ENCODE measurements around the gene ZNF587B. TPM values are rescaled to one million over a fixed set of nuclear protein-coding genes. Genes with fewer than 3 reads are reported as not detected.
"Not testable (repeated sequence)": the region's sequence is repeated elsewhere in the genome, so short reads cannot be mapped to it uniquely, and the experiment has no call there.

ZNF587B gene
- total RNA-seq, 1 donor: 24.2 TPM

DNA sequence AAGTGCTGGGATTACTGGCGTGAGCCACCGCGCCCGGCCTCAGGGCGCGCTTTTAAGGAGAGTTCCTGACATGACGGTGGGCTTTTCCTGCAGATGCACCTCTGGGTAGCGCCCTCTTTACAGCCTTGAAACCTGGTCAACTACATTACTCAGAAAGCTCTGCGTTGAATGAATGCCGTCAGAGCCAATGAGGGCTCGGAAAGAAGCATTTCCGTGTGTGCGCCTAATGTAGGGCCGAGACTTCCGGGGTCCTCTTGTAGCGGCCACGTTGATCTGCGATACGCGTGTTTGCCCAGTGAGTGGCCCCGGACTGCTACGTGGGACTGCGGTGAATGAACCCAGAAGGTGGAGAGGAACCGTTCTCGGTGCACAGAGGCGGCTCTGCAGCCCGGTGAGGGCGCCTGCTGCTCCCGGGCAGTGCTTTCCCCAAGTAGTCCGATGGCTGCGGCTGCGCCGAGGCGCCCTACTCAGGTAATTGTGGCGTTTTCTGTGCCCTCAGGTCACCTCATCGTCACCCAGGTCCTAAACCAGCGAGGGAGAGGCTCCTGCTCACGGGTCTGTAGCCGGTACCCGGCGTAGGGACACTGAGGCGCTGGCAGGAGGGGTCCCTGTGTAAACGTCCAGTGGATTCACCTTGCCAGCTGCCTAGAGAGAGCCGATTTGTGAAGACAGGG is 10.5 kb upstream of the ZNF587B start:
- Histone ChIP-seq H3K4me3 (ENCODE audit: insufficient read depth, low read length) (peak overlapping the region; percentile 99), H3K4me1 (ENCODE audit: insufficient read depth, low read length) (peaks cover 6% of the 10 kb centered on the region), H3K27ac (ENCODE audit: low read depth, low read length) (peak overlapping the region; percentile 94), H3K27me3 (ENCODE audit: insufficient read depth, low read length) (no peaks in the 10 kb centered on the region), H3K79me2 (ENCODE audit: insufficient read depth, low read length) (peaks cover 51% of the 10 kb centered on the region), H4K20me1 (ENCODE audit: insufficient read depth, low read length) (peaks cover 11% of the 10 kb centered on the region), H3K9me3 (ENCODE audit: low read depth, low read length) (no peaks in the 10 kb centered on the region), H3K4me2 (ENCODE audit: insufficient read depth, low read length) (peak overlapping the region; percentile 95), H3K36me3 (ENCODE audit: insufficient read depth, low read length) (peaks cover 4% of the 10 kb centered on the region), H2AFZ (ENCODE audit: low read length) (peak overlapping the region; percentile 78)
- peak; percentile 98 for DNase-seq (ENCODE audit: insufficient read length, low spot score, missing footprints)
- TF ChIP-seq, protein P1, sequence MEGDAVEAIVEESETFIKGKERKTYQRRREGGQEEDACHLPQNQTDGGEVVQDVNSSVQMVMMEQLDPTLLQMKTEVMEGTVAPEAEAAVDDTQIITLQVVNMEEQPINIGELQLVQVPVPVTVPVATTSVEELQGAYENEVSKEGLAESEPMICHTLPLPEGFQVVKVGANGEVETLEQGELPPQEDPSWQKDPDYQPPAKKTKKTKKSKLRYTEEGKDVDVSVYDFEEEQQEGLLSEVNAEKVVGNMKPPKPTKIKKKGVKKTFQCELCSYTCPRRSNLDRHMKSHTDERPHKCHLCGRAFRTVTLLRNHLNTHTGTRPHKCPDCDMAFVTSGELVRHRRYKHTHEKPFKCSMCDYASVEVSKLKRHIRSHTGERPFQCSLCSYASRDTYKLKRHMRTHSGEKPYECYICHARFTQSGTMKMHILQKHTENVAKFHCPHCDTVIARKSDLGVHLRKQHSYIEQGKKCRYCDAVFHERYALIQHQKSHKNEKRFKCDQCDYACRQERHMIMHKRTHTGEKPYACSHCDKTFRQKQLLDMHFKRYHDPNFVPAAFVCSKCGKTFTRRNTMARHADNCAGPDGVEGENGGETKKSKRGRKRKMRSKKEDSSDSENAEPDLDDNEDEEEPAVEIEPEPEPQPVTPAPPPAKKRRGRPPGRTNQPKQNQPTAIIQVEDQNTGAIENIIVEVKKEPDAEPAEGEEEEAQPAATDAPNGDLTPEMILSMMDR (IDR thresholded peaks at IDR 0.05; ENCODE audit: extremely low read depth, low read depth, low read length): no peak

DNA sequence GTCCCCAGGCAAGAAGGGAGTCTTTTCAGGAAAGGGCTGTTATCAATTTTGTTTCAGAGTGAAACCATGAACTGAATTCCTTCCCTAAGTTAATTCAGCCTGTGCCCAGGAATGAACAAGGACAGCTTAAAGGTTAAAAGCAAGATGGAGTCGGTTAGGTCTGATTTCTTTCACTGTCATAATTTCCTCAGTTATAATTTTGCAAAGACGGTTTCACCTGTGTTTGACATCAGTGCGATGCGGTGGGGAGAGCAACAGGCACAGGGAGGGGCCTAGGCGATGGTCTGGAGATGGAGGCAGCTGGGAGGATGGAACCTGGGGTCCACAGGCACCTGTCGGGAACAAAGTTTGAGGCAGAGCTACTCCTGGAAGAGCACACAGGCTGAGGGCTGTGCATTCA is 9.5 kb upstream of the ZNF587B start:
- Histone ChIP-seq H3K4me1 (ENCODE audit: insufficient read depth, low read length) (peaks cover 6% of the 10 kb centered on the region), H3K79me2 (ENCODE audit: insufficient read depth, low read length) (peaks cover 60% of the 10 kb centered on the region)

DNA sequence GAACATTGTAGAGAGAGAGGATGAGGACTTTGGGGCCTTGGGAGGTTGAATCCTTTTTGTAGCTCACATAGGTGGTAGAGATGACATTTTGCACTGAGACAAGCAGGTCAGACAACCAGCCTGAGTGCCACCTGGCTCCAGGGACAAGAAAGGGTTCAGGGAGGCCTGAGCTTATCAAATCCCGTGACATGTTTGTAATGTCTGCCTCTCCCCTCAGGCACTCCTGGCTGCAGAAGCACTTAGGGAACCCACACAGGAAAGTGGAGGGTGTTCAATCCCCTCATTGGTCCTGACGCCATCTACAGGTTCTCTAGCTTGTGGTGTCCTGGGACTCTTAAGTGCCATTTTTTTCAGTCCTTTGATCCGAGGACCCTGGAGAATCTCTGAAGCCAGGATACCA is 9.0 kb upstream of the ZNF587B start:
- not testable (repeated sequence) for H3K27ac ChIP-seq (ENCODE audit: low read depth, low read length); H3K4me1 ChIP-seq (ENCODE audit: insufficient read depth, low read length); H3K9me3 ChIP-seq (ENCODE audit: low read depth, low read length); H3K27me3 ChIP-seq (ENCODE audit: insufficient read depth, low read length); H2AFZ ChIP-seq (ENCODE audit: low read length); H3K36me3 ChIP-seq (ENCODE audit: insufficient read depth, low read length); DNase-seq (ENCODE audit: insufficient read length, low spot score, missing footprints)
- H3K4me3 ChIP-seq (ENCODE audit: insufficient read depth, low read length): peak overlapping the region; percentile 99
- peaks cover 65% of the 10 kb centered on the region for H3K79me2 ChIP-seq (ENCODE audit: insufficient read depth, low read length)
- H3K4me2 ChIP-seq (ENCODE audit: insufficient read depth, low read length): peak overlapping the region; percentile 95
- H4K20me1 ChIP-seq (ENCODE audit: insufficient read depth, low read length): peaks cover 18% of the 10 kb centered on the region

More for the DNA sequence above, 9.5 kb upstream of the ZNF587B start:
- DNase-seq (ENCODE audit: insufficient read length, low spot score, missing footprints): no peak
- Histone ChIP-seq H3K27ac (ENCODE audit: low read depth, low read length) (peak overlapping the region; percentile 94), H4K20me1 (ENCODE audit: insufficient read depth, low read length) (peaks cover 13% of the 10 kb centered on the region), H2AFZ (ENCODE audit: low read length) (no peak overlapping the region), H3K9me3 (ENCODE audit: low read depth, low read length) (no peaks in the 10 kb centered on the region), H3K27me3 (ENCODE audit: insufficient read depth, low read length) (no peaks in the 10 kb centered on the region), H3K36me3 (ENCODE audit: insufficient read depth, low read length) (peaks cover 4% of the 10 kb centered on the region), H3K4me3 (ENCODE audit: insufficient read depth, low read length) (peak overlapping the region; percentile 99), H3K4me2 (ENCODE audit: insufficient read depth, low read length) (peak overlapping the region; percentile 95)
- TF ChIP-seq, protein P1 (IDR thresholded peaks at IDR 0.05; ENCODE audit: extremely low read depth, low read depth, low read length): no peak

DNA sequence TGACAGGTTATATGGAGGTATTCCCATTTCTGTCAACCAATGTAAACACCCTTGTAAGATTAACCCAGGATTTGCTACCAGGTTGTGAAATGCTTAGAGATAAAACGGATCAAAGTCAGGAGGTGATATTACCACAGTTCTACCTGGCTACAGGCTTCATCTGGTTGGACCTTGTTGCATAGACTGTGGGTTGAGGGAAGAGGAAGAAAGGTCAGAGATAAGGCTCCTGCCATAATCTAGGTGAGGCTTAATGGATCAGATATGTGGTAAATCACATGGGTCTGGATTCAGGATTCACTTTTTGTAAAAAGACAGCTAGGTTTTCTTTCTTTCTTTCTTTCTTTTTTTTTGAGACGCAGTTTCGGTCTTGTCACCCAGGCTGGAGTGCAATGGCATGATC is 8.6 kb upstream of the ZNF587B start:
- H3K36me3 ChIP-seq (ENCODE audit: insufficient read depth, low read length); H3K27ac ChIP-seq (ENCODE audit: low read depth, low read length); H3K4me1 ChIP-seq (ENCODE audit: insufficient read depth, low read length); H3K4me3 ChIP-seq (ENCODE audit: insufficient read depth, low read length); DNase-seq (ENCODE audit: insufficient read length, low spot score, missing footprints); H2AFZ ChIP-seq (ENCODE audit: low read length); H3K27me3 ChIP-seq (ENCODE audit: insufficient read depth, low read length); H3K4me2 ChIP-seq (ENCODE audit: insufficient read depth, low read length); H3K9me3 ChIP-seq (ENCODE audit: low read depth, low read length): not testable (repeated sequence)
- H3K79me2 ChIP-seq (ENCODE audit: insufficient read depth, low read length): peaks cover 69% of the 10 kb centered on the region
- H4K20me1 ChIP-seq (ENCODE audit: insufficient read depth, low read length): peaks cover 19% of the 10 kb centered on the region

DNA sequence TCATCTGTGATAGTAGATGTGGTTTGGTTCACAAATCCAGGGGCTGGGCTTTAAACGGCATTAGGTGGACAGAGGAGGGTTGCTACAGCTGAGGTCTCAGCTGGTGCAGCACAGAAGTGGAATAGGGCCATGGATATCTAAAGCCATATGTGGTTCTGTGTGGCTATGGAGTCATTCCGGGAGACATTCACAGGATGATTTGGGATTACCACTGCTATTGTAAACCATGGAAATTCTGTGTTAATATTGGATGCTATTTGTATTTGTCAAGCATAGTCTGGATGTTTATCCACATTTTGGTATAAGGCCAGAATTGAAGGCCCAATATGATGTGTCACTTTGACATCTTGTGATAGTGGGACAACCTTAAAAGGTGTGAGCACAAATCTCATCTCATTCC is 6.9 kb upstream of the ZNF587B start:
- not testable (repeated sequence) for H3K4me2 ChIP-seq (ENCODE audit: insufficient read depth, low read length); H3K4me3 ChIP-seq (ENCODE audit: insufficient read depth, low read length); H3K4me1 ChIP-seq (ENCODE audit: insufficient read depth, low read length); DNase-seq (ENCODE audit: insufficient read length, low spot score, missing footprints); H2AFZ ChIP-seq (ENCODE audit: low read length); H3K27ac ChIP-seq (ENCODE audit: low read depth, low read length); H3K27me3 ChIP-seq (ENCODE audit: insufficient read depth, low read length); H3K36me3 ChIP-seq (ENCODE audit: insufficient read depth, low read length); H3K9me3 ChIP-seq (ENCODE audit: low read depth, low read length)
- peaks cover 82% of the 10 kb centered on the region for H3K79me2 ChIP-seq (ENCODE audit: insufficient read depth, low read length)
- peaks cover 22% of the 10 kb centered on the region for H4K20me1 ChIP-seq (ENCODE audit: insufficient read depth, low read length)

DNA sequence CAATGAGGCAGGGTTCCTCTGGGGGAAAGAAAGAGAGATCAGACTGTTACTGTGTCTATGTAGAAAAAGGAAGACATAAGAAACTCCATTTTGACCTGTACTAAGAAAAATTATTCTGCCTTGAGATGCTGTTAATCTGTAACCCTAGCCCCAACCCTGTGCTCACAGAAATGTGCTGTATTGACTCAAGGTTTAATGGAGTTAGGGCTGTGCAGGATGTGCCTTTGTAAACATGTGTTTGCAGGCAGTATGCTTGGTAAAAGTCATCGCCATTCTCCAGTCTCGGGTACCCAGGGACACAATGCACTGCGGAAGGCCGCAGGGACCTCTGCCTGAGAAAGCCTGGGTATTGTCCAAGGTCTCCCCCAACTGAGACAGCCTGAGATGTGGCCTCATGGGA is 6.5 kb upstream of the ZNF587B start:
- not testable (repeated sequence) for H3K9me3 ChIP-seq (ENCODE audit: low read depth, low read length); H3K27me3 ChIP-seq (ENCODE audit: insufficient read depth, low read length); H2AFZ ChIP-seq (ENCODE audit: low read length); DNase-seq (ENCODE audit: insufficient read length, low spot score, missing footprints); H3K4me2 ChIP-seq (ENCODE audit: insufficient read depth, low read length); H3K4me1 ChIP-seq (ENCODE audit: insufficient read depth, low read length); H3K4me3 ChIP-seq (ENCODE audit: insufficient read depth, low read length); H3K27ac ChIP-seq (ENCODE audit: low read depth, low read length); H3K36me3 ChIP-seq (ENCODE audit: insufficient read depth, low read length)
- Histone ChIP-seq H3K79me2 (ENCODE audit: insufficient read depth, low read length) (peaks cover 83% of the 10 kb centered on the region), H4K20me1 (ENCODE audit: insufficient read depth, low read length) (peaks cover 22% of the 10 kb centered on the region)

Data from osteoblast (primary cell).